Measurements from ENCODE around the gene TRUB1.

GRCh38 chr10:114894911-114895310, 43.1 kb upstream of the TRUB1 start:
- no peak for TF ChIP-seq MAZ (IDR thresholded peaks at IDR 0.05; ENCODE audit: borderline replicate concordance, low read depth, low read length)
- TF ChIP-seq, protein P1, sequence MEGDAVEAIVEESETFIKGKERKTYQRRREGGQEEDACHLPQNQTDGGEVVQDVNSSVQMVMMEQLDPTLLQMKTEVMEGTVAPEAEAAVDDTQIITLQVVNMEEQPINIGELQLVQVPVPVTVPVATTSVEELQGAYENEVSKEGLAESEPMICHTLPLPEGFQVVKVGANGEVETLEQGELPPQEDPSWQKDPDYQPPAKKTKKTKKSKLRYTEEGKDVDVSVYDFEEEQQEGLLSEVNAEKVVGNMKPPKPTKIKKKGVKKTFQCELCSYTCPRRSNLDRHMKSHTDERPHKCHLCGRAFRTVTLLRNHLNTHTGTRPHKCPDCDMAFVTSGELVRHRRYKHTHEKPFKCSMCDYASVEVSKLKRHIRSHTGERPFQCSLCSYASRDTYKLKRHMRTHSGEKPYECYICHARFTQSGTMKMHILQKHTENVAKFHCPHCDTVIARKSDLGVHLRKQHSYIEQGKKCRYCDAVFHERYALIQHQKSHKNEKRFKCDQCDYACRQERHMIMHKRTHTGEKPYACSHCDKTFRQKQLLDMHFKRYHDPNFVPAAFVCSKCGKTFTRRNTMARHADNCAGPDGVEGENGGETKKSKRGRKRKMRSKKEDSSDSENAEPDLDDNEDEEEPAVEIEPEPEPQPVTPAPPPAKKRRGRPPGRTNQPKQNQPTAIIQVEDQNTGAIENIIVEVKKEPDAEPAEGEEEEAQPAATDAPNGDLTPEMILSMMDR (conservative IDR thresholded peaks at IDR 0.05; ENCODE audit: low read depth, low read length), result no peak
- TF ChIP-seq CHD1 (IDR thresholded peaks at IDR 0.05; ENCODE audit: low read depth, low read length), result no peak
- no peak for TF ChIP-seq SMC3 (IDR thresholded peaks at IDR 0.05; ENCODE audit: low read depth, low read length)
- TF ChIP-seq POLR2A (IDR thresholded peaks at IDR 0.05; ENCODE audit: low read depth, low read length), result no peak
- TF ChIP-seq MXI1 (IDR thresholded peaks at IDR 0.05; ENCODE audit: borderline replicate concordance, low read depth, low read length), result no peak
- TF ChIP-seq CEBPB (IDR thresholded peaks at IDR 0.05; ENCODE audit: low read depth, low read length), result no peak
- TF ChIP-seq, protein P2, sequence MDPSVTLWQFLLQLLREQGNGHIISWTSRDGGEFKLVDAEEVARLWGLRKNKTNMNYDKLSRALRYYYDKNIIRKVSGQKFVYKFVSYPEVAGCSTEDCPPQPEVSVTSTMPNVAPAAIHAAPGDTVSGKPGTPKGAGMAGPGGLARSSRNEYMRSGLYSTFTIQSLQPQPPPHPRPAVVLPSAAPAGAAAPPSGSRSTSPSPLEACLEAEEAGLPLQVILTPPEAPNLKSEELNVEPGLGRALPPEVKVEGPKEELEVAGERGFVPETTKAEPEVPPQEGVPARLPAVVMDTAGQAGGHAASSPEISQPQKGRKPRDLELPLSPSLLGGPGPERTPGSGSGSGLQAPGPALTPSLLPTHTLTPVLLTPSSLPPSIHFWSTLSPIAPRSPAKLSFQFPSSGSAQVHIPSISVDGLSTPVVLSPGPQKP (IDR thresholded peaks at IDR 0.05; ENCODE audit: borderline replicate concordance, low read depth, low read length), result no peak
- TF ChIP-seq USF2 (IDR thresholded peaks at IDR 0.05; ENCODE audit: low read depth, low read length), result no peak
- no peak for TF ChIP-seq BHLHE40 (IDR thresholded peaks at IDR 0.05; ENCODE audit: low read depth, low read length)
